ENCODE measurements around the gene LYPD1. TPM values are rescaled to one million over a fixed set of nuclear protein-coding genes. Genes with fewer than 3 reads are reported as not detected.

The LYPD1 gene
- total and polyA plus RNA-seq, 4 donors: 0.17 to 0.65 (median 0.46) TPM

DNA sequence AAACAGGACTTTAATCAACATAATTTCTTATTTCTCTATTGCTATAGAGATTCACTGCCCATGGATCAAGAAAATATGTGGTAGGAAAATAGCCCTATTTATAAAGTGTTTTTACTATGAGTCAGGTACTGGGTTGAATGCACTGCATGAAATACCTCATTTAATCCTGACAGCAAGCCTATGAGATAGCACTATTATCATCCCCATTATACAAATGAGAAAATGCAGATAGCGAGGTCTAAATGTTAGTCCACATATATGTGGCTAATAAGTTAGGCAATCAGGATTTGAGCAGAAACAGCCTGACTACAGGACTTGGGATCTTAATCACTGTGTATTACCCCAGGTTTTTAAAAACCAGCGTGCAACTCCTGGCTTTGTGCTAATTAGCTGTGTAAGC lies 8.5 kb upstream of the LYPD1 start:
- Histone ChIP-seq H3K27ac (ENCODE audit: low read depth in 1 of 2, low read length in 2 of 2) (no peak overlapping the region), H3K4me3 (ENCODE audit: low read depth in 1 of 3, low read length in 3 of 3) (no peak overlapping the region), H3K4me1 (ENCODE audit: control insufficient read depth in 4 of 4, insufficient read depth in 4 of 4, low read length in 3 of 4) (no peaks in the 10 kb centered on the region), H3K36me3 (ENCODE audit: control insufficient read depth in 4 of 4, insufficient read depth in 3 of 4, low read depth in 1 of 4, low read length in 3 of 4) (no peaks in the 10 kb centered on the region), H3K27me3 (ENCODE audit: control insufficient read depth in 4 of 4, insufficient read depth in 4 of 4, low read length in 3 of 4) (no peaks in the 10 kb centered on the region), H3K9me3 (ENCODE audit: control insufficient read depth in 4 of 4, low read length in 3 of 4) (no peaks in the 10 kb centered on the region), H3K9ac (ENCODE audit: low read depth in 1 of 2, low read length in 2 of 2) (no peak overlapping the region)
- no peak for DNase-seq (ENCODE audit: low spot score)
- WGBS: 97% methylated on average over 2 of the region's 2 CpGs
- no peak for TF ChIP-seq RAD21 (IDR thresholded peaks at IDR 0.05)
- no peak for TF ChIP-seq FOXA1 (IDR thresholded peaks at IDR 0.05)
- TF ChIP-seq, protein P1, sequence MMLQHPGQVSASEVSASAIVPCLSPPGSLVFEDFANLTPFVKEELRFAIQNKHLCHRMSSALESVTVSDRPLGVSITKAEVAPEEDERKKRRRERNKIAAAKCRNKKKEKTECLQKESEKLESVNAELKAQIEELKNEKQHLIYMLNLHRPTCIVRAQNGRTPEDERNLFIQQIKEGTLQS (IDR thresholded peaks at IDR 0.05): no peak
- TF ChIP-seq FOXA2 (IDR thresholded peaks at IDR 0.05): no peak
- no peak for TF ChIP-seq RXRA (IDR thresholded peaks at IDR 0.05)
- TF ChIP-seq, protein P2, sequence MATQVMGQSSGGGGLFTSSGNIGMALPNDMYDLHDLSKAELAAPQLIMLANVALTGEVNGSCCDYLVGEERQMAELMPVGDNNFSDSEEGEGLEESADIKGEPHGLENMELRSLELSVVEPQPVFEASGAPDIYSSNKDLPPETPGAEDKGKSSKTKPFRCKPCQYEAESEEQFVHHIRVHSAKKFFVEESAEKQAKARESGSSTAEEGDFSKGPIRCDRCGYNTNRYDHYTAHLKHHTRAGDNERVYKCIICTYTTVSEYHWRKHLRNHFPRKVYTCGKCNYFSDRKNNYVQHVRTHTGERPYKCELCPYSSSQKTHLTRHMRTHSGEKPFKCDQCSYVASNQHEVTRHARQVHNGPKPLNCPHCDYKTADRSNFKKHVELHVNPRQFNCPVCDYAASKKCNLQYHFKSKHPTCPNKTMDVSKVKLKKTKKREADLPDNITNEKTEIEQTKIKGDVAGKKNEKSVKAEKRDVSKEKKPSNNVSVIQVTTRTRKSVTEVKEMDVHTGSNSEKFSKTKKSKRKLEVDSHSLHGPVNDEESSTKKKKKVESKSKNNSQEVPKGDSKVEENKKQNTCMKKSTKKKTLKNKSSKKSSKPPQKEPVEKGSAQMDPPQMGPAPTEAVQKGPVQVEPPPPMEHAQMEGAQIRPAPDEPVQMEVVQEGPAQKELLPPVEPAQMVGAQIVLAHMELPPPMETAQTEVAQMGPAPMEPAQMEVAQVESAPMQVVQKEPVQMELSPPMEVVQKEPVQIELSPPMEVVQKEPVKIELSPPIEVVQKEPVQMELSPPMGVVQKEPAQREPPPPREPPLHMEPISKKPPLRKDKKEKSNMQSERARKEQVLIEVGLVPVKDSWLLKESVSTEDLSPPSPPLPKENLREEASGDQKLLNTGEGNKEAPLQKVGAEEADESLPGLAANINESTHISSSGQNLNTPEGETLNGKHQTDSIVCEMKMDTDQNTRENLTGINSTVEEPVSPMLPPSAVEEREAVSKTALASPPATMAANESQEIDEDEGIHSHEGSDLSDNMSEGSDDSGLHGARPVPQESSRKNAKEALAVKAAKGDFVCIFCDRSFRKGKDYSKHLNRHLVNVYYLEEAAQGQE (IDR thresholded peaks at IDR 0.05): no peak
- TF ChIP-seq TAF1 (conservative IDR thresholded peaks at IDR 0.05): no peak
- TF ChIP-seq, protein P3, sequence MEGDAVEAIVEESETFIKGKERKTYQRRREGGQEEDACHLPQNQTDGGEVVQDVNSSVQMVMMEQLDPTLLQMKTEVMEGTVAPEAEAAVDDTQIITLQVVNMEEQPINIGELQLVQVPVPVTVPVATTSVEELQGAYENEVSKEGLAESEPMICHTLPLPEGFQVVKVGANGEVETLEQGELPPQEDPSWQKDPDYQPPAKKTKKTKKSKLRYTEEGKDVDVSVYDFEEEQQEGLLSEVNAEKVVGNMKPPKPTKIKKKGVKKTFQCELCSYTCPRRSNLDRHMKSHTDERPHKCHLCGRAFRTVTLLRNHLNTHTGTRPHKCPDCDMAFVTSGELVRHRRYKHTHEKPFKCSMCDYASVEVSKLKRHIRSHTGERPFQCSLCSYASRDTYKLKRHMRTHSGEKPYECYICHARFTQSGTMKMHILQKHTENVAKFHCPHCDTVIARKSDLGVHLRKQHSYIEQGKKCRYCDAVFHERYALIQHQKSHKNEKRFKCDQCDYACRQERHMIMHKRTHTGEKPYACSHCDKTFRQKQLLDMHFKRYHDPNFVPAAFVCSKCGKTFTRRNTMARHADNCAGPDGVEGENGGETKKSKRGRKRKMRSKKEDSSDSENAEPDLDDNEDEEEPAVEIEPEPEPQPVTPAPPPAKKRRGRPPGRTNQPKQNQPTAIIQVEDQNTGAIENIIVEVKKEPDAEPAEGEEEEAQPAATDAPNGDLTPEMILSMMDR (IDR thresholded peaks at IDR 0.05; ENCODE audit: low read depth, low read length, missing input control): no peak
- no peak for TF ChIP-seq JUND (IDR thresholded peaks at IDR 0.05)
- no peak for TF ChIP-seq SP1 (IDR thresholded peaks at IDR 0.05)

DNA sequence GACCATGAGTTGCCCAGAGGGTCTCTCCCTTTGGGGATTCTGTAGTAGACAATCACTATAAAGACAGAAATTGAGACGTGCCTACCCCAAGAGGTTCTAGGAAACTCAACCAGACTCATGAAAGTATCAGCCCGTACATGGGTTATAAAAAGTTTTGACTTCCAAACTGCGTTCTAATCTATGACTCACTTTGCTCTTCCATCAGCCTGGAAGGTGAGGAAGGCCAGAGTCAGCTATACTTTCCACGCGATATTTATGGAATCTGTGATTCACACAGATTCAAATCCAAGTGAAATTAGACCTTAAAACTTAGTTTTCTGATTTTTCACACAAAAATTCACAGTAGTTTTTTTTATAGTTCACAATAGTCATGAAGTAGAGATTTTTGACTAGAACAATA lies 7.7 kb upstream of the LYPD1 start:
- H3K27me3 ChIP-seq (ENCODE audit: control insufficient read depth in 4 of 4, insufficient read depth in 4 of 4, low read length in 3 of 4): no peaks in the 10 kb centered on the region
- H3K4me1 ChIP-seq (ENCODE audit: control insufficient read depth in 4 of 4, insufficient read depth in 4 of 4, low read length in 3 of 4): no peaks in the 10 kb centered on the region
- no peaks in the 10 kb centered on the region for H3K9me3 ChIP-seq (ENCODE audit: control insufficient read depth in 4 of 4, low read length in 3 of 4)
- H3K9ac ChIP-seq (ENCODE audit: low read depth in 1 of 2, low read length in 2 of 2): no peak overlapping the region
- TF ChIP-seq RXRA (IDR thresholded peaks at IDR 0.05) (no peak), RAD21 (IDR thresholded peaks at IDR 0.05) (no peak), FOXA1 (IDR thresholded peaks at IDR 0.05) (no peak), EGR1 (IDR thresholded peaks at IDR 0.05; ENCODE audit: low read depth in 2 of 2) (no peak), TAF1 (conservative IDR thresholded peaks at IDR 0.05) (no peak), HNF4A (conservative IDR thresholded peaks at IDR 0.05) (no peak), JUND (IDR thresholded peaks at IDR 0.05) (no peak), GABPA (IDR thresholded peaks at IDR 0.05 in 1 of 2, conservative IDR thresholded peaks at IDR 0.05 in 1 of 2) (no peak)
- TF ChIP-seq, protein P2 (IDR thresholded peaks at IDR 0.05): no peak
- TF ChIP-seq, protein P4, sequence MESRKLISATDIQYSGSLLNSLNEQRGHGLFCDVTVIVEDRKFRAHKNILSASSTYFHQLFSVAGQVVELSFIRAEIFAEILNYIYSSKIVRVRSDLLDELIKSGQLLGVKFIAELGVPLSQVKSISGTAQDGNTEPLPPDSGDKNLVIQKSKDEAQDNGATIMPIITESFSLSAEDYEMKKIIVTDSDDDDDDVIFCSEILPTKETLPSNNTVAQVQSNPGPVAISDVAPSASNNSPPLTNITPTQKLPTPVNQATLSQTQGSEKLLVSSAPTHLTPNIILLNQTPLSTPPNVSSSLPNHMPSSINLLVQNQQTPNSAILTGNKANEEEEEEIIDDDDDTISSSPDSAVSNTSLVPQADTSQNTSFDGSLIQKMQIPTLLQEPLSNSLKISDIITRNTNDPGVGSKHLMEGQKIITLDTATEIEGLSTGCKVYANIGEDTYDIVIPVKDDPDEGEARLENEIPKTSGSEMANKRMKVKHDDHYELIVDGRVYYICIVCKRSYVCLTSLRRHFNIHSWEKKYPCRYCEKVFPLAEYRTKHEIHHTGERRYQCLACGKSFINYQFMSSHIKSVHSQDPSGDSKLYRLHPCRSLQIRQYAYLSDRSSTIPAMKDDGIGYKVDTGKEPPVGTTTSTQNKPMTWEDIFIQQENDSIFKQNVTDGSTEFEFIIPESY (IDR thresholded peaks at IDR 0.05): no peak
- TF ChIP-seq, protein P1 (IDR thresholded peaks at IDR 0.05): no peak
- TF ChIP-seq, protein P5, sequence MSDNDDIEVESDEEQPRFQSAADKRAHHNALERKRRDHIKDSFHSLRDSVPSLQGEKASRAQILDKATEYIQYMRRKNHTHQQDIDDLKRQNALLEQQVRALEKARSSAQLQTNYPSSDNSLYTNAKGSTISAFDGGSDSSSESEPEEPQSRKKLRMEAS (IDR thresholded peaks at IDR 0.05): no peak
- no peak overlapping the region for H3K4me3 ChIP-seq (ENCODE audit: low read depth in 1 of 3, low read length in 3 of 3)
- WGBS: 93% methylated on average over 5 of the region's 5 CpGs
- no peaks in the 10 kb centered on the region for H3K36me3 ChIP-seq (ENCODE audit: control insufficient read depth in 4 of 4, insufficient read depth in 3 of 4, low read depth in 1 of 4, low read length in 3 of 4)
- no peak overlapping the region for H3K27ac ChIP-seq (ENCODE audit: low read depth in 1 of 2, low read length in 2 of 2)
- no peak for DNase-seq (ENCODE audit: low spot score)

All from liver (tissue), 9 donors.